22Rv1 (cell line): ENCODE data around the gene COL12A1.

Source experiments
- H3K27ac ChIP-seq: fragments of 450-650 bp; 2 replicates; pipeline ENCODE4 v1.5.1; 2017
- ZFX ChIP-seq: fragments of 450-650 bp; IDR thresholded peaks from 2 replicates; pipeline ENCODE4 v1.6.1; 2017; ENCODE audit warnings: antibody characterized with exemption, borderline replicate concordance
- TF ChIP-seq, protein P1 (sequence below): fragments of 450-650 bp; IDR thresholded peaks from 2 replicates; pipeline ENCODE4 v1.5.1; 2017; ENCODE audit warnings: mild to moderate bottlenecking

The COL12A1 gene

GRCh38 chr6:75115481-75115880, 90.4 kb downstream of the COL12A1 start:
- H3K27ac ChIP-seq: no peak overlapping the region
- TF ChIP-seq ZFX: no peak
- TF ChIP-seq, protein P1, sequence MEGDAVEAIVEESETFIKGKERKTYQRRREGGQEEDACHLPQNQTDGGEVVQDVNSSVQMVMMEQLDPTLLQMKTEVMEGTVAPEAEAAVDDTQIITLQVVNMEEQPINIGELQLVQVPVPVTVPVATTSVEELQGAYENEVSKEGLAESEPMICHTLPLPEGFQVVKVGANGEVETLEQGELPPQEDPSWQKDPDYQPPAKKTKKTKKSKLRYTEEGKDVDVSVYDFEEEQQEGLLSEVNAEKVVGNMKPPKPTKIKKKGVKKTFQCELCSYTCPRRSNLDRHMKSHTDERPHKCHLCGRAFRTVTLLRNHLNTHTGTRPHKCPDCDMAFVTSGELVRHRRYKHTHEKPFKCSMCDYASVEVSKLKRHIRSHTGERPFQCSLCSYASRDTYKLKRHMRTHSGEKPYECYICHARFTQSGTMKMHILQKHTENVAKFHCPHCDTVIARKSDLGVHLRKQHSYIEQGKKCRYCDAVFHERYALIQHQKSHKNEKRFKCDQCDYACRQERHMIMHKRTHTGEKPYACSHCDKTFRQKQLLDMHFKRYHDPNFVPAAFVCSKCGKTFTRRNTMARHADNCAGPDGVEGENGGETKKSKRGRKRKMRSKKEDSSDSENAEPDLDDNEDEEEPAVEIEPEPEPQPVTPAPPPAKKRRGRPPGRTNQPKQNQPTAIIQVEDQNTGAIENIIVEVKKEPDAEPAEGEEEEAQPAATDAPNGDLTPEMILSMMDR: no peak

- TF ChIP-seq ZFX: no peak
- TF ChIP-seq, protein P1: no peak
- H3K27ac ChIP-seq: no peak overlapping the region
Measured at GRCh38 chr6:75114806-75115205, 91.0 kb downstream of the COL12A1 start.

- H3K27ac ChIP-seq: no peak overlapping the region
- TF ChIP-seq, protein P1: no peak
- no peak for TF ChIP-seq ZFX
Measured at GRCh38 chr6:75114195-75114594, 91.7 kb downstream of the COL12A1 start.

- TF ChIP-seq, protein P1: no peak
- TF ChIP-seq ZFX: no peak
- H3K27ac ChIP-seq: no peak overlapping the region
Measured at GRCh38 chr6:75113446-75113845, 92.4 kb downstream of the COL12A1 start.

DNA sequence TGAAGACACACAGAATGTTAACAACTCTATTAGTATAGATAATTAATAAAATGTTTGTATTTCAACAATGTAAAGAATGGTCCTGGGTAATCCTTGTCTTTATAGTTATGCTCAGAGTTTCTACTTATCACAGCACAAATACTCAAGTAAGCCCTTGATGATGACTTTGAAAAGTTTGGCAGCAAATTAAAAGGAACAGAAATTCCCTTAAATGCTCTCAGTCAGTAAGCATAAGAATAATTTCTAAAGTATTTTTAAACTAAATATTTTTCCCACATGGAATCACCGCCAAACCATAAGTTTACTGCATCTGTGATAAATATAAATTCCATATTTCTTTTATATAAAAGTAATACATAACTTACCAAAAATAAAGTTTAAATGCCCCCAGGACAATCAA, 96.1 kb downstream of the COL12A1 start:
- no peak overlapping the region for H3K27ac ChIP-seq
- TF ChIP-seq ZFX: no peak
- TF ChIP-seq, protein P1: no peak

DNA sequence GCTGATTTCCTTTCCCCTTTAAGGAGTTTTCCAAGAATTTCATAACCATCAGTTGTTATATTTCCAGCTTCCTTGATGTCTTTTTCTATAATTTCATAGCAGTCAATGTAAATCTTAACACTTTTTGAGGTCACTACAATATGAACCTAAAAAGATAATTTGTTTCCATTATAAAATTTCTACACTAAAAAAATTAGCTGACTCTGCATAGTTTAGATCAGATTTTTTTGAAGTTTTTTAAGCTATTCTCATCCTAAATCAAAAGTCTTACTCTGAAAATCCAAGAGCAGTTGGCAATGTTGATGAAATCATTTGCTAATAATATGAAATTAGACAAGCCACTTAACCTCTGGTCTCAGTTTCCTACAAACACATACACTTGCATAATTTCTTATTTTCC, 96.8 kb downstream of the COL12A1 start:
- TF ChIP-seq, protein P1: no peak
- TF ChIP-seq ZFX: no peak
- no peak overlapping the region for H3K27ac ChIP-seq

DNA sequence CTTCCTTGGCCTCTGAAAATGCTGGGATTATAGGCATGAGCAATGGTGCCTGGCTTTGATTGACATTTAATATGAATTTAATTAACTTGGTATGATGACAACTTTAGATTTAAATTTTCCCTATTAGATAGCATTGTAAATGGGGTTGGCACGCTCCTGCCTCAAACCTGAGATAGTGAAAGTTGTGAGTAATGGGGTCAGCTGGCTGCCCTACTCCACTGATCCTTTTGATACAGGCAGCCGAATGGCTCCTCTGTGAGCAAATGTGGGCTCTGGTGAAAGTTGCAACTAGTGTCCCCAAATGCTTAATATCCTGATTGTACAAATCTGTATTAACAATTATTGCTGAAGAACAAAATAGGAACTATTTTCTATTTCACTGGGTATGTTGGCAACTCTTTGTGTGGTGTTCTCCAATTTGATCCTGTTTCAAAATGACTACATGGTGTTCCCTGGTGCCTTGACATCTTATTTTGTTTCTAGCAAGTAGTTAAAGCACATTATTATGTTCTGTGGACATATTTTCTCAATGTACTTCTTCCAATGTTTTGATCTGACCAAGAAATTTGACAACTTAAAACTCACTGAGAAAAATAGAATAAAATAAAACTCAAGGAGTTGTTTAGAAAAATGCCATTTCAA, 97.4 kb downstream of the COL12A1 start:
- H3K27ac ChIP-seq: no peak overlapping the region
- TF ChIP-seq, protein P1: no peak
- TF ChIP-seq ZFX: no peak
